Cardiac muscle cell (in vitro differentiated cells and primary cell): ENCODE results near the gene ADAMTS20. TPM values are rescaled to one million over a fixed set of nuclear protein-coding genes. Genes with fewer than 3 reads are reported as not detected.

Experiments
- DNase-seq, 2 donors: peaks; one replicate each; pipeline versions ENCODE4 v3.0.0 to v3.0.0-alpha.2; 2010 to 2017; ENCODE audit warnings: low read depth in 1 of 2, low spot score in 1 of 2
- H3K27ac ChIP-seq: fragments of 200-600 bp; sonication (generic); 2 replicates; pipeline ENCODE4 v1.5.1; 2016
- H3K27me3 ChIP-seq: fragments of 200-600 bp; sonication (generic); 2 replicates; pipeline ENCODE4 v1.6.0; 2016; ENCODE audit warnings: control low read depth
- H3K36me3 ChIP-seq: fragments of 200-600 bp; sonication (generic); 2 replicates; pipeline ENCODE4 v1.5.1; 2016; ENCODE audit warnings: control low read depth
- H3K4me1 ChIP-seq: fragments of 200-600 bp; sonication (generic); 2 replicates; pipeline ENCODE4 v1.8.1; 2017; ENCODE audit warnings: low read depth, mild to moderate bottlenecking, mixed run types
- H3K4me3 ChIP-seq: fragments of 200-600 bp; sonication (generic); 2 replicates; pipeline ENCODE4 v1.5.1; 2016; ENCODE audit warnings: mild to moderate bottlenecking
- H3K9me3 ChIP-seq: fragments of 200-600 bp; sonication (generic); 2 replicates; pipeline ENCODE4 v1.5.1; 2017; ENCODE audit warnings: low read depth, mild to moderate bottlenecking, control low read depth
- CTCF ChIP-seq: IDR thresholded peaks from 2 replicates; pipeline ENCODE4 v1.5.1; 2012; ENCODE audit warnings: low read depth, mild to moderate bottlenecking, low read length
- polyA plus RNA-seq: library from polyadenylated mRNA; unstranded; fragments of >200 nt; fragmentation: Nextera tagmentation; extraction: Ambion mirVana; gene quantifications from 2 replicates; pipeline ENCODE4 v1.2.1, GENCODE V29; 2016
- total RNA-seq: library from RNA; depleted of rRNA; stranded (reverse); fragments of >200 nt; gene quantifications from 2 replicates; pipeline ENCODE4 v1.2.3, GENCODE V29; 2016

ADAMTS20 gene
- total and polyA plus RNA-seq, 2 experiments from 2014 or later, result 0.13 to 0.33 TPM

GRCh38 chr12:43585676-43586075, 33.7 kb upstream of the ADAMTS20 start:
- H3K4me1 ChIP-seq, result no peaks in the 10 kb centered on the region
- no peak for TF ChIP-seq CTCF
- no peak for DNase-seq
- H3K9me3 ChIP-seq, result no peaks in the 10 kb centered on the region
- no peak overlapping the region for H3K4me3 ChIP-seq
- H3K36me3 ChIP-seq, result no peaks in the 10 kb centered on the region
- H3K27me3 ChIP-seq, result no peaks in the 10 kb centered on the region
- H3K27ac ChIP-seq, result no peak overlapping the region

GRCh38 chr12:43580601-43581000, 28.6 kb upstream of the ADAMTS20 start:
- Histone ChIP-seq H3K4me3 (no peak overlapping the region), H3K36me3 (no peaks in the 10 kb centered on the region), H3K27me3 (no peaks in the 10 kb centered on the region), H3K9me3 (no peaks in the 10 kb centered on the region), H3K27ac (no peak overlapping the region), H3K4me1 (no peaks in the 10 kb centered on the region)
- no peak for DNase-seq
- no peak for TF ChIP-seq CTCF

- no peak for TF ChIP-seq CTCF
- no peak overlapping the region for H3K4me3 ChIP-seq
- H3K36me3 ChIP-seq, result no peaks in the 10 kb centered on the region
- no peak overlapping the region for H3K27ac ChIP-seq
- H3K27me3 ChIP-seq, result no peaks in the 10 kb centered on the region
- H3K4me1 ChIP-seq, result no peaks in the 10 kb centered on the region
- H3K9me3 ChIP-seq, result no peaks in the 10 kb centered on the region
- no peak for DNase-seq
Observed at GRCh38 chr12:43579206-43579605, 27.2 kb upstream of the ADAMTS20 start.

- no peaks in the 10 kb centered on the region for H3K4me1 ChIP-seq
- H3K4me3 ChIP-seq, result no peak overlapping the region
- no peak for DNase-seq
- H3K27ac ChIP-seq, result no peak overlapping the region
- H3K27me3 ChIP-seq, result no peaks in the 10 kb centered on the region
- no peaks in the 10 kb centered on the region for H3K36me3 ChIP-seq
- no peak for TF ChIP-seq CTCF
- no peaks in the 10 kb centered on the region for H3K9me3 ChIP-seq
Observed at GRCh38 chr12:43578782-43579181, 26.8 kb upstream of the ADAMTS20 start.

- no peaks in the 10 kb centered on the region for H3K36me3 ChIP-seq
- H3K4me3 ChIP-seq, result no peak overlapping the region
- H3K27me3 ChIP-seq, result no peaks in the 10 kb centered on the region
- no peak overlapping the region for H3K27ac ChIP-seq
- DNase-seq, result no peak
- H3K4me1 ChIP-seq, result no peaks in the 10 kb centered on the region
- TF ChIP-seq CTCF, result no peak
- no peaks in the 10 kb centered on the region for H3K9me3 ChIP-seq
Observed at GRCh38 chr12:43577381-43577780, 25.4 kb upstream of the ADAMTS20 start.

- no peak for TF ChIP-seq CTCF
- Histone ChIP-seq H3K27ac (no peak overlapping the region), H3K4me1 (no peaks in the 10 kb centered on the region), H3K9me3 (no peaks in the 10 kb centered on the region), H3K27me3 (no peaks in the 10 kb centered on the region), H3K36me3 (no peaks in the 10 kb centered on the region), H3K4me3 (no peak overlapping the region)
- no peak for DNase-seq
Observed at GRCh38 chr12:43576162-43576561, 24.2 kb upstream of the ADAMTS20 start.
